ENCODE measurements around the gene PPIP5K1.

Gene PPIP5K1

GRCh38 chr15:43552986-43553385 lies 37.0 kb downstream of the PPIP5K1 start:
- TF ChIP-seq CTCF (IDR thresholded peaks at IDR 0.05; ENCODE audit: borderline replicate concordance, control extremely low read depth, extremely low read depth, insufficient read depth, missing control alignments) = no peak
- in situ Hi-C loops (cut with MboI; ENCODE audit: low sequenced_read_pairs, unreplicated experiment) = no loop called here

GRCh38 chr15:43552256-43552655 lies 37.8 kb downstream of the PPIP5K1 start:
- in situ Hi-C loops (cut with MboI; ENCODE audit: low sequenced_read_pairs, unreplicated experiment) = no loop called here
- no peak for TF ChIP-seq CTCF (IDR thresholded peaks at IDR 0.05; ENCODE audit: borderline replicate concordance, control extremely low read depth, extremely low read depth, insufficient read depth, missing control alignments)
- DNase-seq (ENCODE audit: low spot score) = no peak

More at GRCh38 chr15:43552986-43553385, 37.0 kb downstream of the PPIP5K1 start:
- no peak for DNase-seq (ENCODE audit: low spot score)

- no peak for TF ChIP-seq CTCF (IDR thresholded peaks at IDR 0.05; ENCODE audit: borderline replicate concordance, control extremely low read depth, extremely low read depth, insufficient read depth, missing control alignments)
- in situ Hi-C loops (cut with MboI; ENCODE audit: low sequenced_read_pairs, unreplicated experiment) = no loop called here
- DNase-seq (ENCODE audit: low spot score) = no peak
Measured at GRCh38 chr15:43550527-43551363, 39.3 kb downstream of the PPIP5K1 start.

GRCh38 chr15:43547539-43547938 lies 42.5 kb downstream of the PPIP5K1 start:
- in situ Hi-C loops (cut with MboI; ENCODE audit: low sequenced_read_pairs, unreplicated experiment) = no loop called here
- TF ChIP-seq CTCF (IDR thresholded peaks at IDR 0.05; ENCODE audit: borderline replicate concordance, control extremely low read depth, extremely low read depth, insufficient read depth, missing control alignments) = no peak
- no peak for DNase-seq (ENCODE audit: low spot score)

GRCh38 chr15:43545426-43545825 lies 44.6 kb downstream of the PPIP5K1 start:
- in situ Hi-C loops (cut with MboI; ENCODE audit: low sequenced_read_pairs, unreplicated experiment) = no loop called here
- no peak for DNase-seq (ENCODE audit: low spot score)
- no peak for TF ChIP-seq CTCF (IDR thresholded peaks at IDR 0.05; ENCODE audit: borderline replicate concordance, control extremely low read depth, extremely low read depth, insufficient read depth, missing control alignments)

GRCh38 chr15:43544266-43544665 lies 45.7 kb downstream of the PPIP5K1 start:
- in situ Hi-C loops (cut with MboI; ENCODE audit: low sequenced_read_pairs, unreplicated experiment) = no loop called here
- no peak for DNase-seq (ENCODE audit: low spot score)

More at GRCh38 chr15:43544266-43544665, 45.7 kb downstream of the PPIP5K1 start:
- no peak for TF ChIP-seq CTCF (IDR thresholded peaks at IDR 0.05; ENCODE audit: borderline replicate concordance, control extremely low read depth, extremely low read depth, insufficient read depth, missing control alignments)

All from GM13976 (cell line).